Activated T-cell treated with anti-CD3 and anti-CD28 coated beads, Interleukin-2, amount 50 U/mL, for 4 hours (primary cell): ENCODE results near the gene SPOCK1. TPM values are rescaled to one million over a fixed set of nuclear protein-coding genes. Genes with fewer than 3 reads are reported as not detected.
A peak's percentile ranks its signal among the peaks of the same experiment; 100 is the strongest.
"Not testable (repeated sequence)": the region's sequence is repeated elsewhere in the genome, so short reads cannot be mapped to it uniquely, and the experiment has no call there.

Source experiments
- ATAC-seq, 2 donors: fragments of 200-7000 bp; cut with Tn5 transposase; one replicate each; pipeline ENCODE4 v1.10.0; 2021
- DNase-seq: peaks from one replicate; pipeline ENCODE4 v3.0.0-alpha.2; 2020
- H3K27me3 Mint-ChIP-seq: one replicate; pipeline ENCODE4 v1.8.0; 2021; ENCODE audit warnings: low read depth, mixed read lengths
- H3K36me3 Mint-ChIP-seq: one replicate; pipeline ENCODE4 v1.8.0; 2022; ENCODE audit warnings: mixed read lengths; ENCODE audit not compliant: insufficient read depth
- H3K4me1 Mint-ChIP-seq: one replicate; pipeline ENCODE4 v1.8.0; 2021; ENCODE audit warnings: low read depth, mixed read lengths
- H3K4me3 Mint-ChIP-seq: one replicate; pipeline ENCODE4 v1.8.0; 2021; ENCODE audit warnings: mild to moderate bottlenecking, moderate library complexity, mixed read lengths
- H3K9me3 Mint-ChIP-seq: one replicate; pipeline ENCODE4 v1.8.0; 2021; ENCODE audit warnings: mixed read lengths
- total RNA-seq, 3 donors: library from RNA; stranded (reverse); gene quantifications; one replicate each; pipeline ENCODE4 v1.2.1, GENCODE V29; 2021

Gene SPOCK1
- total RNA-seq, 3 donors from 2014 or later, result not detected

DNA sequence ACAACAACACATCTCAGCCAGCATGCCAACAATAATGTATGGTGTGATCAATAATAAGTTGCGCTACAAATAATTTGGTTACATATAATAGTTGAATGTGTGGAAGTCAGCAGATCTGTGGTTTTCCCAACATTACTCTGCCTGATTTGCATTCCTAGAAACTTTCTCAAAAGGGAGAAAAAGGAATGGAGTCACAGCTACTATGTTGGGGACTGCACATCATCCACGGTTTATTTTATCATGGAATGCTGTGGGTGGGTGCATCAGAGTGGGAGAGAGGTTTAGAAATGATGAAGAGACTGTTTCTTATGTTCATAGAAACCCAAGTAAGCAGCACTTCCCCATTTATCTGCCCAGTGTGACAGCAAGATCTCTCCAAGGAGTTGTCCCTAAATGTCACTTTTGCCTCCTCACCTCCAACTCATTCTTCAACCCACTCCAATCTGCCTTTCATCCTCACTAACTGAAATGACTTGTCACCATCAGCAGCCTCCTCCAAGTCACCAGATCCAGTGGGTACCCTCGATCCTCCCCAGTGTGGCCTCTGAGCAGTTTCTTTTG, 2.8 kb upstream of the SPOCK1 start:
- H3K4me1 Mint-ChIP-seq, result no peaks in the 10 kb centered on the region
- H3K9me3 Mint-ChIP-seq, result no peaks in the 10 kb centered on the region
- no peak overlapping the region for H3K4me3 Mint-ChIP-seq
- DNase-seq (no peak), ATAC-seq (no peak)
- peaks cover 29% of the 10 kb centered on the region for H3K27me3 Mint-ChIP-seq
- no peaks in the 10 kb centered on the region for H3K36me3 Mint-ChIP-seq

DNA sequence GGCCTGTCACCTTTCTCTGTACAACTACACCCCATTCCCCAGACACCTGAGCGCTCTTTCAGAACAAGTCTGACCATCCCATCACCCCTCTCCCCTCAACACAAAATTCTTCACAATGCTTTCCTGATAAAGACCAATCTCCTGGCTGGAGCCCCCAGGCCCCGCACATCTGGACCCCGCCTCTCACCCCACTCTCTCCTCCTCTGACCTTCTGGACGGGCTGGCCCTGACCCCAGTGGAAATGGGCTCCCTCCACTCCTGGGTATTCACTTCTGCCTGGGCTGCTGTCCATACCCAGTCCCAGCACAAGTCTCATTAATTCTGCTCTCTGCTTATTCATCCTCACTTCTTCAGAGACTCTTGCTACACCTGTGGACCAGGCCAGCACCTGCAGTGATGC, 2.1 kb upstream of the SPOCK1 start:
- Mint-ChIP-seq H3K4me3 (no peak overlapping the region), H3K27me3 (peaks cover 31% of the 10 kb centered on the region), H3K4me1 (no peaks in the 10 kb centered on the region), H3K36me3 (no peaks in the 10 kb centered on the region), H3K9me3 (no peaks in the 10 kb centered on the region)
- DNase-seq, result no peak
- ATAC-seq, result no peak

DNA sequence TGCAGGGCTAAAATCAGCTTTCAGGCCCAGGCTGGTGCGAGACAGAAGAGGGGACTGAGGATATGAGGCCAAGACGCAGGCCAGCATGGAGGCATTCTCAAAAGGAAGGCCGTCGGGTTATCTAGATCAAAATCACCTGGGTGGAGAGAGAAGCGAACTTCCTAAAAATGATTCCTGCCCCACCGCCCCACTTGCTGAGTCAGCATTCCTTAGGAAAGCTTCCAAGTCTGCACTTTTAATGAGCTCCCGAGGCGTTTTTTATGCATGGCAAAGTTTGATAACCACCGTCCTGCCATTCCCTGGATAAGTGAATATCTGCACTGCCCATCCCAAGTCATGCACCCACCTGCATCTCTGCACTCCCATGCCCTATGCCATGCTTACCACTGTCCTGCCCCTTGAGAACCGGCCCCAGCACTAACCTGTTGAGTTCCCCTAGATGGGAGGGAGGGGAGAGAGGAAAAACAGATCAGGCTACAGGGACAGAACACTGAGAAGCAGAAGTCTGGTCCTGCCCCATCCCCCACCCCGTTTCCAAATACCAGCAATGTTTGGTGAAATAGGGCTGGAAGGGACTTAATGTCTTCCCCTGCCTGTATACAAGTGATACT, 1.6 kb upstream of the SPOCK1 start:
- Mint-ChIP-seq H3K4me1 (no peaks in the 10 kb centered on the region), H3K4me3 (no peak overlapping the region), H3K27me3 (peaks cover 33% of the 10 kb centered on the region), H3K36me3 (no peaks in the 10 kb centered on the region), H3K9me3 (no peaks in the 10 kb centered on the region)
- no peak for ATAC-seq
- DNase-seq, result no peak

DNA sequence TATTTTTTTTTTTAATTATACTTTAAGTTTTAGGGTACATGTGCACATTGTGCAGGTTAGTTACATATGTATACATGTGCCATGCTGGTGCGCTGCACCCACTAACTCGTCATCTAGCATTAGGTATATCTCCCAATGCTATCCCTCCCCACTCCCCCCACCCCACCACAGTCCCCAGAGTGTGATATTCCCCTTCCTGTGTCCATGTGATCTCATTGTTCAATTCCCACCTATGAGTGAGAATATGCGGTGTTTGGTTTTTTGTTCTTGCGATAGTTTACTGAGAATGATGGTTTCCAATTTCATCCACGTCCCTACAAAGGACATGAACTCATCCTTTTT, 351 bp upstream of the SPOCK1 start:
- not testable (repeated sequence) for ATAC-seq, H3K9me3 Mint-ChIP-seq, H3K4me1 Mint-ChIP-seq, H3K4me3 Mint-ChIP-seq, DNase-seq, H3K36me3 Mint-ChIP-seq
- peaks cover 25% of the 10 kb centered on the region for H3K27me3 Mint-ChIP-seq

DNA sequence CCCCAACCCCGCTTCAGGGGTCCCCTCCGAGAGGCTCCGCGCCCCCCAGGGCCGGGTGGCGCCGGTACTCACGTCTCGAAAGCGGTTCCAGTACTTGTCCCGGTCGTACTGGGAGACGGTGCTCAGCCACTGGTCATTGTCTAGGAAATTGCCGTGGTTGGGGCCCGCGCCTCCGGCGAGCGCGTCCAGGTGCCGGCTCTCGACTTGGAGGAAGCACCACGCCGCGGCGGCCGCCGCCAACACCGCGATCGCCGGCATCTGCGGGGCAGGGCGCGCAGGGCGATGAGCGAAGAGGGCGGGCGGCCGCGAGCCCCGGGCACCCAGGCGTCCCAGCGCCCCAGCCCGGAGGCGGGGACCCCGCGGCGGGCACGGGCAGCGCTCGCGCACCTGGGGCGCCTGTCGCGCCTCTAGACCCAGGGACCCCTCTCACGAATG, 808 bp downstream of the SPOCK1 start:
- no peaks in the 10 kb centered on the region for H3K4me1 Mint-ChIP-seq
- peak; percentile 14 to 19 for ATAC-seq
- H3K36me3 Mint-ChIP-seq, result no peaks in the 10 kb centered on the region
- no peaks in the 10 kb centered on the region for H3K9me3 Mint-ChIP-seq
- DNase-seq, result no peak
- H3K4me3 Mint-ChIP-seq, result no peak overlapping the region
- H3K27me3 Mint-ChIP-seq, result peaks cover 25% of the 10 kb centered on the region

DNA sequence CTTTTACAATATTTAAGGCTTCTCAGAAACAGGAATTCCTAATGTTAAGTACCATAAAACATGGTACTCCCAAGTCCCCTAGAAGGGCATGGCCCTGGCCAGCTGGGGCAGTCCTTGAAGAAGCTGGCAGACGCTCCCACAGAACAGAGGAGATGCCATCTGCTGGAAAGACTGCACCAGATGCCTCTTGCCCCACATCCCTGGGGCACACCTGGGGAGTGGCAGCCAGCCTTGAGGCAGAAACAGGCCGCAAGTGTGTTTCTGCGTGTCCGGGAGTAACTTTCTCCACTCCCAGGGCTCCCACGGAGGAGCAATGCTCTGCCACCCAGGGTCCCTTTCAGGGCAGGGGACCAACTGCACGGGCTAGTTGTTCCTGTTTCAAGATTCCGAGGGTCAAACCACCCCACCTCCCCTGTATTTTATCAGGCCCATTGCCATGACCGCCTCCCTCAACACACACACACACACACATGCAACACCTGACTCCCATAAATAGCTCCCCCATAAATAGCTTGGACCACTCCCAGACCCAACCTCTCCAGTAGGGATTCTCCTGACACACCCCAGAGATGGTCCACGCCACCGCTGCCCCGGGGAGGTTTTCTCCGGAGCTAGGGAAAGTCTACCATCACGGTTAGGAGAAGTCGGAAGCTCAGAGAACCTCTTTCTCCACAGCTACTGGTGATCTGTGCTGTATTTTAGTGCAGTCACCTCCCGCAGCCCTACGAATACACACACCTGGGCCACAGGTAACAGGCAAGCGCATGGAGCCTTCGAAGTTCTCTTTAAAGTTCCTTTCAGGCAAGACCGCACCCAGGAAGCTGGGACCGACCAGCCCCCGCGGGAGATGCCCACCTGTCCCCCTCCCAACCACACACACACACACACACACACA, 1.5 kb downstream of the SPOCK1 start:
- no peak for ATAC-seq
- H3K9me3 Mint-ChIP-seq, result no peaks in the 10 kb centered on the region
- peaks cover 25% of the 10 kb centered on the region for H3K27me3 Mint-ChIP-seq
- H3K36me3 Mint-ChIP-seq, result no peaks in the 10 kb centered on the region
- DNase-seq, result no peak
- H3K4me1 Mint-ChIP-seq, result no peaks in the 10 kb centered on the region
- H3K4me3 Mint-ChIP-seq, result no peak overlapping the region

DNA sequence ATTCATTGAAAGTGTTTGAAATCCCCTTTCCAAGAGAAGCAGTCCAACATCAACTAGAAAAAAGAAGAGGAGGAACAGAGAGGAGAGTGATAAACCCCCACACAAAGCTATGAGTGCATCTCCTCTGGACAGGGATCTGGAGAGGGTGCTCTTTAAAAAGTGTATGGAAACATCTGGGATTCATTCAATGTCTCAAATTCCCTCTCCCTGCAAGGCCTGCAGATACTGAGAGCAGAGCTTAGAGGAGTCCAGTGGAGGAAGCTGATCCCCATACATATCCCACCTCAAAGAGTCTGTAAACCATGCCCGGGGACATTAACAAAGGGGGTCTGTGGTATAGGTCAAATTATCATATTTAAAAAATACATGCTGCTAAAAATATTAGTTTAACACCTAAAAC, 2.2 kb downstream of the SPOCK1 start:
- Mint-ChIP-seq H3K9me3 (no peaks in the 10 kb centered on the region), H3K36me3 (no peaks in the 10 kb centered on the region), H3K27me3 (peaks cover 25% of the 10 kb centered on the region), H3K4me3 (no peak overlapping the region), H3K4me1 (no peaks in the 10 kb centered on the region)
- DNase-seq (no peak), ATAC-seq (no peak)

DNA sequence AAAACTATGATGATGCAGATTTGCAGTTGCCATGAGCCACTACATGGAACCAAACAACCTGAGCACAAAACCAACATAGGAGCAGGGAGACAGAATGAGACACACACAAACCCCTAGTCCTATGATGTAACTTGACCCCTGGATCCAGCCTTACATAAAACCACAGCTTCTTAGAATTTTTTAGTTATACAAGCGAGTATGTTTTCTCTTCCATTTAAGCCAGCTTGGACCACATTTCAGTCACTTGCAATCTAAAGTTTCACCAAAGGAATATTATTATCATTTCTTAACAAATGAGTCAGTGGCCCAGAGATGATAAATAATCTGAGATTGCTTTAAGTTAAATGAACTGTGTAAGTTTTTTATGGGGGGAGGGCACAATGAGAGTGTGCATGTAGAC, 6.8 kb downstream of the SPOCK1 start:
- peaks cover 10% of the 10 kb centered on the region for H3K27me3 Mint-ChIP-seq
- no peak overlapping the region for H3K4me3 Mint-ChIP-seq
- ATAC-seq, result no peak
- H3K4me1 Mint-ChIP-seq, result no peaks in the 10 kb centered on the region
- no peaks in the 10 kb centered on the region for H3K36me3 Mint-ChIP-seq
- no peak for DNase-seq
- H3K9me3 Mint-ChIP-seq, result no peaks in the 10 kb centered on the region

DNA sequence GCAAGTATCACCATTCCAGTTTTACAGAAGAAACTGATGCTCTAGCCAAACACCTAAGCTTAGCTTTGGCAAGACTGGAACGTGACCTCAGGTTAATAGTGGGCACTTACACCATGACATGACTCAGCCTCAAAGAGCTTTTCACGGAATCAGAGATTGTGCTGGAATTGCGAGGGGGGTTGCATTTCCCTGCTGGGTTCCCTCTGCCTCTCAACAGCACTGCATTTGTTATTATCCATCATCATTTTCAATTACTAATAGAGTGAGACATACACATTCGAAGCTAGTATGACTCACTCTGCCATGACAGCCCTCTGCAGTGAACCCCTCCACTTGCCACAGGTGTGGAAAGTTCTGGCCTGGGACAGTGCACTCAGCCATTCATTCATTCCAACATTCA, 8.0 kb downstream of the SPOCK1 start:
- ATAC-seq (no peak), DNase-seq (no peak)
- no peaks in the 10 kb centered on the region for H3K4me1 Mint-ChIP-seq
- H3K27me3 Mint-ChIP-seq, result peaks cover 3% of the 10 kb centered on the region
- H3K9me3 Mint-ChIP-seq, result no peaks in the 10 kb centered on the region
- H3K4me3 Mint-ChIP-seq, result no peak overlapping the region
- no peaks in the 10 kb centered on the region for H3K36me3 Mint-ChIP-seq

DNA sequence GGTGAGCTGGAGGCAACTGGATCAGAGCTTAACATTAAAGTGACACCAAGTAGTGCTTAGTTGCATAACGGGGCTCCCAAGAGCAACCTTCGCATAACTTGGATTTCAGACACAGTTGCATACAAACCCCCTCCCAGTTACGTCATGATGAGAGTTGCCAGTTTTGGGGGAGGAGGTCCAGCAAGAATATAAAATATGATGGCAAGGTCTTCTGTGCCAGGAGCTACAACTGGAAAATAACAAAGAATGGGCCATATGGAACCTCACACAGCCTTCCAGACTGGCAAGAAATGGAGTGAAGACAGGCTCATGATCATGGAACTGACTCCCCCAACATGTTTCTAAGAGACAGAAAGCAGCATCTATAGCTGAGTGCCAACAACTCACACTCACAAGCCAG, 8.5 kb downstream of the SPOCK1 start:
- H3K4me1 Mint-ChIP-seq, result no peaks in the 10 kb centered on the region
- H3K27me3 Mint-ChIP-seq, result peaks cover 3% of the 10 kb centered on the region
- DNase-seq (no peak), ATAC-seq (no peak)
- no peaks in the 10 kb centered on the region for H3K36me3 Mint-ChIP-seq
- H3K4me3 Mint-ChIP-seq, result no peak overlapping the region
- H3K9me3 Mint-ChIP-seq, result no peaks in the 10 kb centered on the region

DNA sequence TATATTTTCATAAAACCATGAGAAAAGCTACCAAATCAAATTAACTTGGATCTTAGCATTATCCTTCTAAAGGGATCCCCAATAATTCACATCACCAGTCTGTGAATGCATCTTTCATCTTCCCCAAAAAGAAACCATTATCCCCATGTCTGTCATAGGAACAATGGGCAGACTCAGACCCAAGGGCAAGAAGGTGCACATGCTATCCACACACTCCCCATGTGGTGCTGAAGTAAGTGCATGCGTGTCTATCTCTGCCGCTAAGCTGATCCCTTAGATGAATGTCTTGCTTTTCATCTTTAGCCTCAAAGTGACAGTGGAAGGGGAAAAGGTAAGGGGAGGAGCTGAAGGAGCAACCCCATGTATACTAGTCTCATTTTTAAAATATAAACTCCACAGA, 10.2 kb downstream of the SPOCK1 start:
- H3K36me3 Mint-ChIP-seq, result no peaks in the 10 kb centered on the region
- no peaks in the 10 kb centered on the region for H3K9me3 Mint-ChIP-seq
- no peak for DNase-seq
- H3K27me3 Mint-ChIP-seq, result peaks cover 3% of the 10 kb centered on the region
- no peak for ATAC-seq
- no peak overlapping the region for H3K4me3 Mint-ChIP-seq
- H3K4me1 Mint-ChIP-seq, result no peaks in the 10 kb centered on the region

DNA sequence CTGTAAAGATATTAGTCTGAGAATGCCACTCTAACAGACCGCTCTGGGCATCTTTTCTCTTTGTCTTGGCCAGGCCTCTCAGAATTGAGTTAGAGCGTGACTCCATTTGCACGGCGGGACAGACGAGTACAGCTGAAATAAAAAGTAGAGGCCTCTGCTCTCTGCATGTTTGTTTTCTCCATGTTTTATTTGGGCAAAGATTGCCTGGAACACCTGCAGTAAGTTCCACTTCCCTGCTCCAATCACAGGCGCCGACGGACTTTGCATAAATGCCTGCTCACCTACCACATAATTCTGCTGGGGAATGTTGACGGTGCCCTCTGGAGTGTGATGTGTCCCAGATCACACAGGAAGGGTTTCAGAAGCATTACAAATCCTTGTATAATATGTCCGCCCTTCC, 10.6 kb downstream of the SPOCK1 start:
- H3K36me3 Mint-ChIP-seq, result no peaks in the 10 kb centered on the region
- no peak overlapping the region for H3K4me3 Mint-ChIP-seq
- no peaks in the 10 kb centered on the region for H3K4me1 Mint-ChIP-seq
- ATAC-seq (no peak), DNase-seq (no peak)
- no peaks in the 10 kb centered on the region for H3K9me3 Mint-ChIP-seq
- H3K27me3 Mint-ChIP-seq, result peaks cover 3% of the 10 kb centered on the region

DNA sequence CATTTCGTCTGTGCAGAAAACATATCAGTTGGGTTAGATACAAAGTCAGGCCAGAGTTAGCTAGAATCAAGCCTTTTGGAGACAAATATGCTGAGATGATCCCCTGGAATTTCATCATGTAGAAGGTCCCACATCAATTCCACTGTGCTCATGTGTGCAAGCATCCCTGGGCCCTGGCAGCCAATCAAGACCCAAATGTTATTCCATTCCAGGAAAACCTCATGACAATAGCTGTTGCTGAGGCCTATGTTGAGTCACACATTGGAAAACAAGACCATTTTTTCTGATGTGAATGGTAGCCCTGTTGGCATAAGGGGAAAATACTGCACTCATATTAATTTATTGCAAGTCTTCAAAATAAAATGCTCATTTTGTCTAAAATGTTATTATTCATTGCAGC, 11.5 kb downstream of the SPOCK1 start:
- no peak for ATAC-seq
- Mint-ChIP-seq H3K4me3 (no peak overlapping the region), H3K9me3 (no peaks in the 10 kb centered on the region), H3K4me1 (no peaks in the 10 kb centered on the region), H3K27me3 (peaks cover 3% of the 10 kb centered on the region), H3K36me3 (no peaks in the 10 kb centered on the region)
- no peak for DNase-seq

DNA sequence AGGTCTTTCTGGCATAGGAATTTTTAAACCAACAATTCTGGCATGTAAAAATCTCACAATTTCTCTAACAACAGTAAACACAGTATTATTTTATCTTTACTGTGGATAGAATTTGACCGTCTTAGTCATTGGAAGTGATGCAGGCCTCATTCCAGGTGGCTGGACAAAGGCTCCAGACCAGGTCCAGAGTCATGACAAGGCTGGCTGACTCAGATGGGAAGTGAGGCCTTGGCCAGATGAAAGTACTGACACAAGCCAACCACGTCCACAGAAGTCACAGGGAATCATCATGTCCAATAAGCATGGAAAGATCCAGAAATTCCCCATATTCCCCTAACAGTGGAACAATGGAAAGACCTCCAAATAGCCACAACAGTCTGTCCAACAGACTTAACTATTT, 12.4 kb downstream of the SPOCK1 start:
- DNase-seq, result no peak
- no peak overlapping the region for H3K4me3 Mint-ChIP-seq
- no peaks in the 10 kb centered on the region for H3K4me1 Mint-ChIP-seq
- H3K27me3 Mint-ChIP-seq, result peaks cover 3% of the 10 kb centered on the region
- no peaks in the 10 kb centered on the region for H3K9me3 Mint-ChIP-seq
- no peak for ATAC-seq
- no peaks in the 10 kb centered on the region for H3K36me3 Mint-ChIP-seq

DNA sequence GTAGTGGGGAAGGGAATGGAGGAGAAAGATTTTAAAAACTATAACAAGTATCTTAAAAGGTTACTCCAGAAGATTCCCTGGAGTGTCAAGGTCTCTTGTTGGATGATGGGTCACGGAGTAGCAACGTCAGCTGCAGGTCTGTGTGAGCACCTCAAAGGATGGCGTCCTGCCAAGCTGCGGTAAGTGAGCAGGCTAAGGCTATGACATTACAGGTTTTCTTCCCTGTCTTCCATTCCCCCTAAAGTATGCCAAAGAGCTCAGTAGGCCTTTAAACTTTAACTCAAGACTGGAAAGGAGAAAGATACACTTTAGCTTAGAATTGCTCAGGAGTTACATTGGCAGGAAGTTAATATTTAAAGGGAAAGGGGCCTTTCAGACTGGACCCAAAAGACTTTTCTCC, 17.5 kb downstream of the SPOCK1 start:
- Mint-ChIP-seq H3K9me3 (no peaks in the 10 kb centered on the region), H3K36me3 (no peaks in the 10 kb centered on the region), H3K4me3 (no peak overlapping the region), H3K4me1 (no peaks in the 10 kb centered on the region), H3K27me3 (no peaks in the 10 kb centered on the region)
- DNase-seq, result no peak
- no peak for ATAC-seq
